ENCODE measurements around the gene NMNAT2. TPM values are rescaled to one million over a fixed set of nuclear protein-coding genes. Genes with fewer than 3 reads are reported as not detected.

Gene NMNAT2
- total and polyA plus RNA-seq, 12 donors: 0.23 to 5.8 (median 2.1) TPM

DNA sequence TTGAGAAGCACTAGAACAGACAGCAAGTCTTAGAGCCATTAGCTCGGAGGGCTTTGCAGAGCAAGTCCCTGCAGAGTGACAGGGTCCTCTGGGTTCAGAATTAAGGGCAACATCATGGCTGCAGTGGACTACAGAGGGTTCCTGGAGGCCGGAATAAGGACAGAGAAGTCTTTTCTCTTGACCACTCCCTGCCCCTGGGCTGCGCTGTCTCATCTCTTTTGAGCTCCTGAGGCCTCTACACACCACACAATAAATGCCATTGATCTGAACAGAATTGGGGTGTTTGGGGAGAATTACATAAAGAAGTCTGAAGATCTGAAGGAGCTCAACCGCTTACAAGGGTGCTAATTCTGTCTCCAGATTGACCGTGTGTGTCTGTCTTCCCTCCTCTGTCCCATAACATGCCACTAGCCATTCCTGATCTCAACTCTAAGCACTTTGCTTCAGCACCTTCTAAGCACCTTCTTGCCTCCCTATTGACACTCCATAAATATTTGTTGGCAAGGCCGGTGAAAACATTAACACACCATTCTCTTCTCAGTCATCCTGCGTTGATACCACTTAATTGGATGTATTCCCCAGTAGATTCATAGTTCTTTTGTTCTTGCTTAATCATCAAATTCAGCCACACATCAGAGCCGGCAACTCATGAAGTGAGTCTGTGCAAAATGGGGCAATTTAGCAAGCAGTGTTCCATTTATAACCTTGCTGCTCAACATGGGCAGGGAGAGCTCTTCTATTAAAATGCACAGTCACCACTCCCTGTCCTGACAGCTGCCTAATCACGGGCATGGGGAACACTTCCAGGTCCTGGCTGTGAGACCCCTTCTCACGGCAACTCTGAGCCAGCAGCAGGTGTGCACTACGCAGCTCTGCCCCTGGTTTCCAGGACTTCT is 49.7 kb downstream of the NMNAT2 start:
- TF ChIP-seq, protein P1, sequence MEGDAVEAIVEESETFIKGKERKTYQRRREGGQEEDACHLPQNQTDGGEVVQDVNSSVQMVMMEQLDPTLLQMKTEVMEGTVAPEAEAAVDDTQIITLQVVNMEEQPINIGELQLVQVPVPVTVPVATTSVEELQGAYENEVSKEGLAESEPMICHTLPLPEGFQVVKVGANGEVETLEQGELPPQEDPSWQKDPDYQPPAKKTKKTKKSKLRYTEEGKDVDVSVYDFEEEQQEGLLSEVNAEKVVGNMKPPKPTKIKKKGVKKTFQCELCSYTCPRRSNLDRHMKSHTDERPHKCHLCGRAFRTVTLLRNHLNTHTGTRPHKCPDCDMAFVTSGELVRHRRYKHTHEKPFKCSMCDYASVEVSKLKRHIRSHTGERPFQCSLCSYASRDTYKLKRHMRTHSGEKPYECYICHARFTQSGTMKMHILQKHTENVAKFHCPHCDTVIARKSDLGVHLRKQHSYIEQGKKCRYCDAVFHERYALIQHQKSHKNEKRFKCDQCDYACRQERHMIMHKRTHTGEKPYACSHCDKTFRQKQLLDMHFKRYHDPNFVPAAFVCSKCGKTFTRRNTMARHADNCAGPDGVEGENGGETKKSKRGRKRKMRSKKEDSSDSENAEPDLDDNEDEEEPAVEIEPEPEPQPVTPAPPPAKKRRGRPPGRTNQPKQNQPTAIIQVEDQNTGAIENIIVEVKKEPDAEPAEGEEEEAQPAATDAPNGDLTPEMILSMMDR (IDR thresholded peaks at IDR 0.05): no peak
- Histone ChIP-seq H3K4me1 (peaks cover 0 to 18% (median 0%) of the 10 kb centered on the region in 9 donors), H3K9me3 (no peaks in the 10 kb centered on the region), H3K36me3 (no peaks in the 10 kb centered on the region), H3K27ac (no peak overlapping the region), H3K27me3 (no peaks in the 10 kb centered on the region), H3K4me3 (no peak overlapping the region)
- intact Hi-C loops (cut with DNase I): no loop called here
- ATAC-seq: peak in 4 of 8 donors; percentile 33 to 42 (median 38)
- DNase-seq: no peak
- WGBS, 2 donors: 55 to 63% methylated on average over 11 of the region's 11 CpGs

DNA sequence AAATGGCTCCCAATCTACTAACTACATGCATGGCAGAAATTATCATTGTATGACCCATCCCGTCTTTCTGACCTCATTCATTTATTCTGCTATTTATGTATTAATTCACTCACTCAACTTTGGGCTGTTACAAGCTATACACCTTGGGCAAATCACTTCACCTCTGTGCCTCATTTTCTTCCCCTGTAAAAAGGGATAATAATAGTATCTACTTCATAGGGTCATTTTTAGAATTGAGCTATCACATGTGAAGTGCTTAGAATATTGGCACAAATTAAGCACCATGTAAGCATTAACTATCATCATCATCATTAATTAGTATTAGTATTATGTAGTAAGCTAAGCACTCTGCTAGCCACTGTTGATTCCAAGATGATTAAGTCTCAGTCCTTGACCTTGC is 52.1 kb downstream of the NMNAT2 start:
- WGBS, 2 donors: 75 to 88% methylated on average over 1 of the region's 1 CpG
- ATAC-seq (peak in 2 of 8 donors; percentile 26 to 59), DNase-seq (no peak)
- Histone ChIP-seq H3K4me1 (peaks cover 0 to 18% (median 0%) of the 10 kb centered on the region in 9 donors), H3K27ac (no peak overlapping the region), H3K4me3 (no peak overlapping the region), H3K9me3 (no peaks in the 10 kb centered on the region), H3K27me3 (no peaks in the 10 kb centered on the region), H3K36me3 (no peaks in the 10 kb centered on the region)
- intact Hi-C loops (cut with DNase I): no loop called here
- TF ChIP-seq, protein P1 (IDR thresholded peaks at IDR 0.05): no peak

DNA sequence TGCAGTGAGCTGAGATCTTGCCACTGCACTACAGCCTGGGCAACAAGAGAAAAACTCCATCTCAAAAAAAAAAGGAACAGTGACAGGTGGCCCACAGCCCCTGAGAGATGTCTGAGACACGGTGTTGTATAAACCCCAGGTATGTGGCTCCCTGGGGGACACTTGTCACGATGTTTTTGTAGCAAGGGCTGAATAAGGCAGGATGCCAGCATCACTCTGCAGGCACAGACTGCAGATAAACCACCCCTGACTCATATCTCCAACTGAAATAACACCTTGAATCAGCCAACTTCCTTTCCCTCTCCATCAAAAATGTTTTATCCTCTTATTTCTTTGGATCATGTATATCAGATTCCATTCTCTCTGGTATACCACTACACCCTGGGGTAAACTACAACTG is 52.5 kb downstream of the NMNAT2 start:
- peaks cover 0 to 18% (median 0%) of the 10 kb centered on the region in 9 donors for H3K4me1 ChIP-seq
- ATAC-seq (peak in 2 of 8 donors; percentile 54 to 59), DNase-seq (no peak)
- TF ChIP-seq, protein P1 (IDR thresholded peaks at IDR 0.05): no peak
- no peaks in the 10 kb centered on the region for H3K9me3 ChIP-seq
- no peak overlapping the region for H3K27ac ChIP-seq
- 24 to 25% methylated on average over 2 of the region's 2 CpGs for WGBS, 2 donors
- intact Hi-C loops (cut with DNase I): no loop called here
- no peak overlapping the region for H3K4me3 ChIP-seq
- no peaks in the 10 kb centered on the region for H3K36me3 ChIP-seq
- no peaks in the 10 kb centered on the region for H3K27me3 ChIP-seq

DNA sequence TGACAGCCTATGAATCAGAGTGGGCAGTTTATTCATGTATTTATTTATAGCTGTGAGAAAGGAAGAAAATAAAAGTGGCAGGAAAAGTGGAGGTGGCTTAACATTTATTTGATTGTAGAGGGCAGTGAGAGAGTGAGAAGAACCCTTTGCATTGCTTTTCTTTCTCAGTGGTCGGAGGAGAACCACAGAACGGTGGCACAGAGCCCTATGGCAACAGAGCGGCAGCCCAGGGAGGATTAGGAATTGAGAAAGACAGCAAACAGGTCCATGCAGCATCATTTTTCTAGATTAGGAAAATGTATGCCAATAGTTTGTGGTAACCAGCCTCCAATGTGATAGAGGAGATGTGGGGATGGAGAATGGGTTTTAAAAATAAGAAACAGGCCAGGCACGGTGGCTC is 53.1 kb downstream of the NMNAT2 start:
- peak in 1 of 8 donors; percentile 17 for ATAC-seq
- DNase-seq: no peak
- Histone ChIP-seq H3K9me3 (no peaks in the 10 kb centered on the region), H3K27me3 (peaks cover 0 to 2% (median 0%) of the 10 kb centered on the region in 7 donors), H3K4me3 (no peak overlapping the region), H3K4me1 (peaks cover 0 to 18% (median 0%) of the 10 kb centered on the region in 9 donors), H3K27ac (no peak overlapping the region), H3K36me3 (no peaks in the 10 kb centered on the region)
- 81 to 90% methylated on average over 4 of the region's 4 CpGs for WGBS, 2 donors
- intact Hi-C loops (cut with DNase I): no loop called here
- TF ChIP-seq, protein P1 (IDR thresholded peaks at IDR 0.05): no peak
